ENCODE data around the gene SIX3. TPM values are rescaled to one million over a fixed set of nuclear protein-coding genes. Genes with fewer than 3 reads are reported as not detected.
A peak's percentile ranks its signal among the peaks of the same experiment; 100 is the strongest.

SIX3 gene
- total and polyA plus RNA-seq, 2 experiments from 2014 or later: 0.21 to 0.28 TPM

GRCh38 chr2:44938287-44939105 lies 3.0 kb upstream of the SIX3 start:
- H3K9me3 Mint-ChIP-seq: peaks cover 3% of the 10 kb centered on the region; the same call in 1 of the 3 replicates
- H3K9me2 ChIP-seq (ENCODE audit: insufficient read depth): no peaks in the 10 kb centered on the region
- H3K36me3 Mint-ChIP-seq (ENCODE audit: low read depth): no peaks in the 10 kb centered on the region; the same call in 2 of the 3 replicates
- H3K4me3 ChIP-seq: peak overlapping the region; percentile 66
- peak; percentile 31 for TF ChIP-seq EZH2phosphoT487 (IDR thresholded peaks at IDR 0.05; ENCODE audit: unreplicated experiment)
- peak; percentile 31 for TF ChIP-seq EZH2 (IDR thresholded peaks at IDR 0.05; ENCODE audit: low read depth, unreplicated experiment)
- TF ChIP-seq POLR2AphosphoS5 (IDR thresholded peaks at IDR 0.05; ENCODE audit: low read depth): no peak
- no peak for TF ChIP-seq STAT1 (IDR thresholded peaks at IDR 0.05; ENCODE audit: unreplicated experiment)
- TF ChIP-seq CTCF (conservative IDR thresholded peaks at IDR 0.05; ENCODE audit: low read depth in 2 of 2): no peak
- no peak for TF ChIP-seq CREB1 (CRISPR knock-in tag; IDR thresholded peaks at IDR 0.05; ENCODE audit: low read depth)
- no peak for TF ChIP-seq ETS1 (IDR thresholded peaks at IDR 0.05)
- peaks cover 52% of the 10 kb centered on the region for H3K4me1 Mint-ChIP-seq
- peak; percentile 76 for DNase-seq (ENCODE audit: low spot score)
- H3F3A ChIP-seq (replicated peaks; ENCODE audit: low read depth): peaks cover 31% of the 10 kb centered on the region
- H3K4me1 ChIP-seq (ENCODE audit: insufficient read depth): peaks cover 62% of the 10 kb centered on the region
- peak overlapping the region; percentile 66 for H3K4me3 Mint-ChIP-seq
- H3K27me3 ChIP-seq (ENCODE audit: insufficient read depth): peaks cover 100% of the 10 kb centered on the region
- no peaks in the 10 kb centered on the region for H3K79me2 ChIP-seq (replicated peaks; ENCODE audit: insufficient read depth)
- H3K4me2 ChIP-seq: peak overlapping the region; percentile 94
- H3K36me3 ChIP-seq (ENCODE audit: insufficient read depth): no peaks in the 10 kb centered on the region
- H2AFZ ChIP-seq: peak overlapping the region; percentile 74; the same call in 1 of the 2 replicates
- H3K27ac Mint-ChIP-seq: no peak overlapping the region
- H4K20me1 ChIP-seq (replicated peaks; ENCODE audit: insufficient read depth): no peaks in the 10 kb centered on the region
- H3K27ac ChIP-seq (ENCODE audit: low read depth): no peak overlapping the region
- peaks cover 95% of the 10 kb centered on the region for H3K27me3 Mint-ChIP-seq (ENCODE audit: insufficient read depth, low read depth, poor library complexity)
- ATAC-seq: peak; percentile 7

- Mint-ChIP-seq H3K4me3 (peak overlapping the region; percentile 65), H3K9me3 (peaks cover 3% of the 10 kb centered on the region; the same call in 1 of the 3 replicates), H3K27ac (no peak overlapping the region), H3K4me1 (peaks cover 50% of the 10 kb centered on the region), H3K36me3 (ENCODE audit: low read depth) (no peaks in the 10 kb centered on the region; the same call in 2 of the 3 replicates), H3K27me3 (ENCODE audit: insufficient read depth, low read depth, poor library complexity) (peaks cover 95% of the 10 kb centered on the region)
- H3K27me3 ChIP-seq (ENCODE audit: insufficient read depth): peaks cover 100% of the 10 kb centered on the region
- H3K27ac ChIP-seq (ENCODE audit: low read depth): no peak overlapping the region
- peaks cover 60% of the 10 kb centered on the region for H3K4me1 ChIP-seq (ENCODE audit: insufficient read depth)
- ATAC-seq (peak; percentile 3), DNase-seq (ENCODE audit: low spot score) (peak; percentile 70)
- no peaks in the 10 kb centered on the region for H4K20me1 ChIP-seq (replicated peaks; ENCODE audit: insufficient read depth)
- no peaks in the 10 kb centered on the region for H3K36me3 ChIP-seq (ENCODE audit: insufficient read depth)
- peak overlapping the region; percentile 66 for H3K4me3 ChIP-seq
- peaks cover 34% of the 10 kb centered on the region for H3F3A ChIP-seq (replicated peaks; ENCODE audit: low read depth)
- no peaks in the 10 kb centered on the region for H3K9me2 ChIP-seq (ENCODE audit: insufficient read depth)
- H3K4me2 ChIP-seq: peak overlapping the region; percentile 94
- H3K79me2 ChIP-seq (replicated peaks; ENCODE audit: insufficient read depth): no peaks in the 10 kb centered on the region
- peak overlapping the region; percentile 74; the same call in 1 of the 2 replicates for H2AFZ ChIP-seq
- no peak for TF ChIP-seq ZNF331 (CRISPR knock-in tag; IDR thresholded peaks at IDR 0.05; ENCODE audit: low read depth)
- peak; percentile 51 for TF ChIP-seq EZH2phosphoT487 (IDR thresholded peaks at IDR 0.05; ENCODE audit: unreplicated experiment)
- TF ChIP-seq NANOG (IDR thresholded peaks at IDR 0.05; ENCODE audit: borderline replicate concordance): no peak
Measured at GRCh38 chr2:44939106-44940048, 2.1 kb upstream of the SIX3 start.

Measured in GM23338 (cell line).